Natural killer cell treated with Interleukin-12 subunit alpha and Interleukin-12 subunit beta and Interleukin-15 and Interleukin-18, amount 100 ng/mL, for 72 hours (primary cell): ENCODE measurements around the gene CACTIN. TPM values are rescaled to one million over a fixed set of nuclear protein-coding genes. Genes with fewer than 3 reads are reported as not detected.

Experiments used
- ATAC-seq, 2 donors: fragments of 150-1000 bp; cut with Tn5 transposase in 1 of 2; sonication (Bioruptor Pico), chemical (Tn5 transposase) in 1 of 2; 2 replicates each; pipeline ENCODE4 v1.10.0; 2021
- DNase-seq: peaks from one replicate; pipeline ENCODE4 v3.0.0; 2022; ENCODE audit warnings: low spot score
- H3K27ac Mint-ChIP-seq, 2 donors: 1 replicate in 1 of 2; 2 replicates in 1 of 2; pipeline ENCODE4 v1.8.0; 2022; ENCODE audit warnings: mixed read lengths in 2 of 2, mild to moderate bottlenecking in 1 of 2, moderate library complexity in 1 of 2
- H3K27me3 Mint-ChIP-seq, 2 donors: 1 replicate in 1 of 2; 2 replicates in 1 of 2; pipeline ENCODE4 v1.8.0; 2022; ENCODE audit warnings: mixed read lengths in 2 of 2
- H3K36me3 Mint-ChIP-seq: one replicate; pipeline ENCODE4 v1.8.0; 2022; ENCODE audit warnings: mixed read lengths
- H3K4me1 Mint-ChIP-seq, 2 donors: 1 replicate in 1 of 2; 2 replicates in 1 of 2; pipeline ENCODE4 v1.8.0; 2022; ENCODE audit warnings: low read depth in 2 of 2, mixed read lengths in 2 of 2, mild to moderate bottlenecking in 1 of 2
- H3K4me3 Mint-ChIP-seq: one replicate; pipeline ENCODE4 v1.8.0; 2022; ENCODE audit warnings: mixed read lengths
- H3K9me3 Mint-ChIP-seq: 2 replicates; pipeline ENCODE4 v1.8.0; 2022; ENCODE audit warnings: mixed read lengths
- total RNA-seq, 2 donors: library from RNA; stranded (reverse); gene quantifications; one replicate each; pipeline ENCODE4 v1.2.3, GENCODE V29; 2022

CACTIN gene
- 10 to 100 TPM; 28.9 to 44.7 TPM for total RNA-seq

- H3K4me1 Mint-ChIP-seq: peaks cover 19 to 29% of the 10 kb centered on the region in 2 donors
- no peaks in the 10 kb centered on the region for H3K9me3 Mint-ChIP-seq
- H3K36me3 Mint-ChIP-seq: no peaks in the 10 kb centered on the region
- peak within 1 kb of the TSS; percentile 98 for H3K4me3 Mint-ChIP-seq
- peak within 1 kb of the TSS; percentile 94 to 99 for H3K27ac Mint-ChIP-seq
- no peaks in the 10 kb centered on the region for H3K27me3 Mint-ChIP-seq
- ATAC-seq: peak; percentile 98
- DNase-seq: peak; percentile 99
Measured at GRCh38 chr19:3626473-3627350, at the start of gene CACTIN. CACTIN (minus strand) TSS chr19:3626790; CDS start chr19:3626762, 28 bp downstream.

GRCh38 chr19:3674784-3675543 is 48.4 kb upstream of the CACTIN start:
- ATAC-seq (no peak), DNase-seq (no peak)
- no peaks in the 10 kb centered on the region for H3K9me3 Mint-ChIP-seq
- H3K4me3 Mint-ChIP-seq: no peak overlapping the region
- H3K4me1 Mint-ChIP-seq: peaks cover 22 to 55% of the 10 kb centered on the region in 2 donors
- H3K27ac Mint-ChIP-seq: peak overlapping the region in 1 of 2 donors; percentile 21
- H3K27me3 Mint-ChIP-seq: no peaks in the 10 kb centered on the region
- no peaks in the 10 kb centered on the region for H3K36me3 Mint-ChIP-seq

- H3K4me1 Mint-ChIP-seq: peaks cover 22 to 57% of the 10 kb centered on the region in 2 donors
- no peaks in the 10 kb centered on the region for H3K36me3 Mint-ChIP-seq
- no peak overlapping the region for H3K27ac Mint-ChIP-seq
- ATAC-seq: no peak
- no peaks in the 10 kb centered on the region for H3K9me3 Mint-ChIP-seq
- no peaks in the 10 kb centered on the region for H3K27me3 Mint-ChIP-seq
- H3K4me3 Mint-ChIP-seq: no peak overlapping the region
- no peak for DNase-seq
Measured at GRCh38 chr19:3673506-3674439, 47.2 kb upstream of the CACTIN start.

DNA sequence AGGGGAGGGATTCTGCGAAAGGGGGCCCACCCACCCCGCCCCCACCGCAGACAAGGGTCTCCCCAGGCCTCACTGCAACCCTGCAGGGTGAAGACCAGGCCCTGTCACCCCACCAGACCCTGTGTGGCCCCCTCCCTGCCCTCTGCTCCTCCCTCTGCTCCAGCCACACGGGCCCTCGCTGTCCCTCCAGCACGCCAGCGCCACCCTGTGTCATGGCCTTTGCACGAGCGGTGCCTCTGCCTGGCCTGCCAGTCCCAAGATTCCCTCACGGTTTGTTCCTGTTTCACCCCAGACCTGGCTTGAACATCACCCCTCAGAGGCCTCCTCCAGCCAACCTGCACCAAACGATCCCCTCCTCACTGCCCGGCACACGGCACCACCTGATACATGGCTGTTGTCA is 46.4 kb upstream of the CACTIN start:
- Mint-ChIP-seq H3K4me3 (no peak overlapping the region), H3K36me3 (no peaks in the 10 kb centered on the region), H3K27me3 (no peaks in the 10 kb centered on the region), H3K4me1 (peaks cover 22 to 56% of the 10 kb centered on the region in 2 donors), H3K27ac (no peak overlapping the region), H3K9me3 (no peaks in the 10 kb centered on the region)
- no peak for DNase-seq
- no peak for ATAC-seq

DNA sequence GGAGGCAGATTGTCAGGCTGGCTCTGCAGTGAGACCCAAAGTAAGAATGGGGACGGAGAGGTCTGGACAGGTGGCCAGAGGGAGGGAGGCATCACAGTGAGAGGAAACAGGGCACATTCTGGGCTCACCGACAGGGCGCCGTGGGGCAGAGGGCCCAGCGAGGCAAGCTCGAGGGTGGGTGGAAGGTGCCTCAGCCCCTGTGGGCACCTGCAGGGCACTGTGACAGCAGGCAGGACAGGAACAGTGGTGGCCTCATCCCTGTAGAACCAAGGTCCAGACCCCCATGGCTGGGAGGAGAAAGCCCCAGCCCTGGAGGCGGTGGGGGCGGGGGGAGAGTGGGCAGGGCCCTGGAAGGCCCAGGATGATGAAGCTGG is 46.0 kb upstream of the CACTIN start:
- ATAC-seq (no peak), DNase-seq (no peak)
- Mint-ChIP-seq H3K4me1 (peaks cover 22 to 54% of the 10 kb centered on the region in 2 donors), H3K27me3 (no peaks in the 10 kb centered on the region), H3K27ac (peak overlapping the region; percentile 82 to 91), H3K4me3 (no peak overlapping the region), H3K9me3 (no peaks in the 10 kb centered on the region), H3K36me3 (no peaks in the 10 kb centered on the region)

- Mint-ChIP-seq H3K27ac (peak overlapping the region; percentile 82 to 91), H3K4me3 (peak overlapping the region; percentile 84), H3K36me3 (no peaks in the 10 kb centered on the region), H3K4me1 (peaks cover 16 to 53% of the 10 kb centered on the region in 2 donors), H3K9me3 (no peaks in the 10 kb centered on the region), H3K27me3 (no peaks in the 10 kb centered on the region)
- DNase-seq (peak; percentile 77), ATAC-seq (peak; percentile 65 to 69)
Measured at GRCh38 chr19:3671680-3672574, 45.3 kb upstream of the CACTIN start.

DNA sequence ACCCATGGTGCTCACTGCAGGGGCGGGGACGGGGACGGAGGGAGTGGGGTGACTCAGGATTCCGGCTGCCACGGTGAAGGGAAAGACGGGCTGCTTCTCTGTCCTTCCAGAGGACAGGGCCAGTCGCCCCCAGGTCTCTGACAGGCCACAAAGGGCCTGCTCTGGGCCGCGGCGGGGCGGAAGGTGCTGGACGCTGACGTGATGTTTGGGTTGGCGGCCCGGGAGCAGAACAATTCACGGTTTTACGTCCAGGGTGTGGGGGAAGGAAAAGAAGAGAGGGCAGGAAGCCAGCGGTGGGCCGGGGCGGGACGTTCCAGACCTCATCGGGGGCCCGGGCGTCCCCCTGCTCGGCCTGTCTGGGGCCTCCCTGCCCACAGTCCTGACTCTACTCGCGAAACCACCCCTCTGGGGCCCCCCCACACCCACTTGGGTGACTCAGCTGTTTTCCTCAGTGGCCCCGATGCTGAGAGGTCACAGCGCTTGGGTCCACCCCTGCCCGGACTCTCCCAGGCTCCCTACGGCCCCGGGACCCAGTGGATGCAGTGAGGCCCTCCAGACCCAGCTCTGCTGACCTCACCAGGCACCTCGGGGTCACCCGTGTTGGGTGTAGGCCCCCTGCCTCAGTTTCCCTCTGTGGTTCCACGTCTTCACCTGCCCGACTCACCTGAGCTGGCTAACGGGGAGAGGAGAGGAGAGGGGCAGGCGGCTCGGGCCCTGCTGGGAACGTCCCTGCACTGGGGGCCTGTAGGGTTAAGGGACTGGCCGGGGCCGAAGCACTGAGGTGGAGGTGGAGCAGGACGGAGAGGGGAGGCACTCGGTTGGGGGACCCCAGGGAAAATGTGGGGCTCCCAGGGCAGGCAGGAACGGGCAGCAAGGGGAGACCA is 44.4 kb upstream of the CACTIN start:
- Mint-ChIP-seq H3K4me1 (peaks cover 21 to 55% of the 10 kb centered on the region in 2 donors), H3K27me3 (no peaks in the 10 kb centered on the region), H3K27ac (peak overlapping the region; percentile 82 to 91), H3K4me3 (peak overlapping the region; percentile 84), H3K9me3 (no peaks in the 10 kb centered on the region), H3K36me3 (no peaks in the 10 kb centered on the region)
- ATAC-seq: peak; percentile 85 to 90
- DNase-seq: peak; percentile 91

- Mint-ChIP-seq H3K36me3 (no peaks in the 10 kb centered on the region), H3K9me3 (no peaks in the 10 kb centered on the region), H3K27ac (peak overlapping the region; percentile 82 to 91), H3K4me1 (peaks cover 22 to 53% of the 10 kb centered on the region in 2 donors), H3K27me3 (no peaks in the 10 kb centered on the region), H3K4me3 (peak overlapping the region; percentile 84)
- ATAC-seq (no peak), DNase-seq (no peak)
Measured at GRCh38 chr19:3669947-3670795, 43.6 kb upstream of the CACTIN start.

DNA sequence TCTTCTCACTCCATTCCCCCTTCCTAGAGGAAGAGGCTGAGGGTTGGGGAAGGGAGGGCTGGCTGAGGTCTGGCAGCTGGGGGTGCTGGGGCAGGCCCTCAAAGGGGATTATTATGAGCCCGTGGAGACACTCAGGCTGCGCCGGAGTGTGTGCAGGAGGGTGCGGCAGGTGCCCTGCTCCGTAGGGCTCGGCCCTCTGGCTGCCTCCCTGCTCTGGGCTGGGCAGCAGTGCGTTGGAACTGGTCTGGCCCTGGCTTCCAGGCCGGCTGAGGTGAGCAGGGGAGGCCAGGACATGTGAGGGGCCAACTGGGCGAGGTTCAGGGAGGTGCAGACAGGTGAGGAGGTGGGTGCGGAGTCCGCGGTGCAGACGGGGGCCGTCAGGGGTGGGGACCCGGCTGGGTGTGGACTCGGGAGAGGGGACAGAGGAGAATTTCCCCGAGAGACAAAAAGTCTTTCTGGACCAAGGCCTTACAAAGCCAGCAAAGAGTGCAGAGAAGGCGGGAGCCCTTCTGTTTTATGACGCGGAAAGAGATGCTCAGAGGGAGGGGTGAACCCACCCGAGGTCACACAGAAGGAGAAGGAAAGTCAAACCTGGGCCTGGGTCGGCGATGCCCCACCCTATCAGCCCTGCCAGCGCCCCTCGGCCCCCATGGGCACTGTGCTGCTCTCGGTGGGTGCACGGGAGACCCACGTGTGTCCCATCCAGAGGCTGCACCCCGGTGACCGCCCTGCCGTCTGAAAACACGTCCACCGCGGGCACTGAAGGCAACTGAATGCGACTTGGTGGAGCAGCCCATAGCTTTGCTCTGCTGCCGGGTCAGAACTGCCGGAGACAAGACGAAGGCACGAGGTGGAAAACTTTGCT is 42.7 kb upstream of the CACTIN start:
- no peak for DNase-seq
- Mint-ChIP-seq H3K9me3 (no peaks in the 10 kb centered on the region), H3K27me3 (no peaks in the 10 kb centered on the region), H3K4me3 (peak overlapping the region; percentile 30), H3K36me3 (no peaks in the 10 kb centered on the region), H3K4me1 (peaks cover 22 to 48% of the 10 kb centered on the region in 2 donors), H3K27ac (peak overlapping the region; percentile 12 to 29)
- ATAC-seq: no peak

GRCh38 chr19:3668331-3669081 is 41.9 kb upstream of the CACTIN start:
- ATAC-seq: no peak
- H3K4me1 Mint-ChIP-seq: peaks cover 22 to 44% of the 10 kb centered on the region in 2 donors
- no peak overlapping the region for H3K4me3 Mint-ChIP-seq

More at GRCh38 chr19:3668331-3669081, 41.9 kb upstream of the CACTIN start:
- no peaks in the 10 kb centered on the region for H3K27me3 Mint-ChIP-seq
- no peak overlapping the region for H3K27ac Mint-ChIP-seq
- no peak for DNase-seq
- H3K9me3 Mint-ChIP-seq: no peaks in the 10 kb centered on the region
- no peaks in the 10 kb centered on the region for H3K36me3 Mint-ChIP-seq
